ENCODE data around the gene PER2. TPM values are rescaled to one million over a fixed set of nuclear protein-coding genes. Genes with fewer than 3 reads are reported as not detected.
A peak's percentile ranks its signal among the peaks of the same experiment; 100 is the strongest.

The PER2 gene
- total and polyA plus RNA-seq, 7 experiments from 2014 or later = 7.0 to 28.6 (median 13.5) TPM

DNA sequence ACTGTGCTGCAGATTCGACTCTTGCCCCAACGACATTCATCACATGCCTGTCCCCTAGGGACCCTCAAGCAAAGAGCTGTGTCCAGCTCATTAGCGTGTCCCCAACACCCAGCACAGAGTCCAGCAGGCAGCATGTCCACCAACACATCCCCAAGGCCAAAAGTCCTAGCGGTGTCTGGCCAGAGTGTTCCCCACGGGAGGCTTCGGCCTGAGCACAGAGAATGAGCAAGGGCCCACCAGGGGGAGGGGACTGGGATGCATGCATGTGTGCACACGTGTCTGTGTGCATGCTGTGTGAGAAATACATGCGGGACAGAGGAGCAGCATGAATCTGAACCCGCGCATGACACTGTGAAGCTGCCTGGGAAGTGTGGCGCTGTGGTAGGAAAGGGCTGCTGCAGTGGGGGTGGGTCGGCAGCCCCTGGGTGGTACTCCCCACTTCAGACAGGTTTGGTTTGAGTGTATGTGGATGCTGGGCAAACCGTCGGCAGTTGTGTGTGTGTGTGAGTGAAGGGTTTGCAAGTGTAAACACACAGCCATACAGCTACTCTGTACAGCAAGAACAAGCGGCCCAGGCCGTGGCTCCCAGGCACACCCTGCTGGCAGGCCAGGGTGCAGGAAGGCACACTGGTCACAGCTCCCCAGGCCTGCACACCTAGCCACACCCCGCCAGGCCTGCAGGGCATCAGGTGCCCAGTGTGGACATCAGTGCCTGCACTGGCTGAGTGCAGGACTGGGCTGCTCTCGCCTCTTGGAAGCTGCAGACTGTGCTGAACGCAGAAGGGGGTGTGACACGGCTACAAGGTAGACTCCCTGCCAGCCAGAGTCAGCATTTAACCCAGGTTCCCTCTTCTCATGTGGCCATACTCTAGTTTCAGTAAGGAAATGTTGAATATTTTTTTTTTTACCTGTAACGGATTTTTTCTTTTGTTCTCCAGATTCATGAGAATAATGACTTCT, 29.1 kb downstream of the PER2 start:
- no peaks in the 10 kb centered on the region for H3K9me3 Mint-ChIP-seq
- Histone ChIP-seq H3K27ac (ENCODE audit: low read depth, low read length) (no peak overlapping the region), H3K9me3 (ENCODE audit: control insufficient read depth in 2 of 3, low read length in 3 of 3) (no peaks in the 10 kb centered on the region), H3K4me1 (ENCODE audit: control insufficient read depth in 2 of 2, insufficient read depth in 2 of 2, low read length in 2 of 2) (no peaks in the 10 kb centered on the region), H3K27me3 (ENCODE audit: control insufficient read depth in 2 of 2, insufficient read depth in 2 of 2, low read length in 2 of 2) (no peaks in the 10 kb centered on the region), H3K4me3 (ENCODE audit: low read length) (no peak overlapping the region), H3K36me3 (ENCODE audit: control insufficient read depth in 2 of 3, insufficient read depth in 3 of 3, low read length in 3 of 3) (peaks cover 0 to 70% (median 3%) of the 10 kb centered on the region in 3 experiments)
- H3K27ac Mint-ChIP-seq = no peak overlapping the region
- DNase-seq = no peak
- POLR2A ChIA-PET = no interaction called here
- ATAC-seq = no peak
- CTCF ChIA-PET = interaction anchor here (0.6 to 1.3 kb wide), 3 partner anchors 79 to 586 kb away, joined by 3 to 4 read pairs (median 3); no protein-coding TSS in a partner anchor
- H3K36me3 Mint-ChIP-seq = peaks cover 3 to 43% (median 14%) of the 10 kb centered on the region in 5 donors
- H3K4me1 Mint-ChIP-seq = peaks cover 6 to 19% (median 8%) of the 10 kb centered on the region in 7 donors
- no peak overlapping the region for H3K4me3 Mint-ChIP-seq
- intact Hi-C loops (cut with micrococcal nuclease) = loop anchor here in 1 of 2 donors (5.0 kb wide), 1 partner anchor 512 kb away; no protein-coding TSS in a partner anchor
- no peaks in the 10 kb centered on the region for H3K27me3 Mint-ChIP-seq

DNA sequence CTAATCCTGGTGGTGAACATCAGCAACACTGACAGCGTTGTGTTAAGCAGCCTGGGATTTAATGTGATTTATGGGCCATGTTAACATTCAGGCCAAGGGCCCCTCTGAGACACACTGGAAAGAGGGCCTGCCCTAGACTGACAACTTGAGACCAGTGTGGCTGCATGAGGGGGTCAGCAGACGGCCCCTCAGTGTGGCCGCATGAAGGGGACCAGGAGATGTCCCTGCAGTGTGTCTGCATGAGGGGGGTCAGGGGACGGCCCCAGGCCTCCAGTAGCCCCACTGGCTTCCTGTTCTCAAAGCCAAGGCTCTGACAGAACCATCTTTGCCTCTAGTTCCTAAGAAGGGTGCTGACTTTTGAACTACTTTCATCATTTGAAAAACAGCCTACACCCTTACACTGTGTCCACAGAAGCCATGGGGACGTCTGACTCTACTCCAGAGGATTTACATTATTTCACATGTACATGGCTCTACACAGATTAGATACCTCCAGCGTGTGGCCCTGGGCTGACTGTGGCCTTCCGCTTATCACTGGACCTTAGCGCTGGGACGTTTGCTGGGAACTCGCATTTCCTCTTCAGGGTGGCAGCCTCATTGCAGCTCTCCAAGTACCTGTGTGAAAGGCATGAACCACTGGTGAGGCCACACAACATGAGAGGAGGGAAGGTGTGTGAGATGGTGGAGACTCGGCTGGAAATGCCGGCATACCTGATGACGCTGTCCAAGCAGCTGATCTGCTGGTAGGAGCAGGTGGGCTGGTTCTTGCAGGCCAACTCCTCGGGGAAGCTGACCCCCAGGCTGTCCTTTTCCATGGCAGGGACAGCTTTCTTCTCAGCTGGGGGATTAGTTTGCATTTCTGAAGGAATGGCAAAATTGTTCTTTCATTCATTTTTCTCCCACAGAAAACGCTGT, 30.4 kb downstream of the PER2 start:
- Mint-ChIP-seq H3K27me3 (no peaks in the 10 kb centered on the region), H3K27ac (no peak overlapping the region), H3K36me3 (peaks cover 0 to 43% (median 14%) of the 10 kb centered on the region in 5 donors), H3K4me3 (no peak overlapping the region), H3K4me1 (peaks cover 0 to 14% (median 0%) of the 10 kb centered on the region in 7 donors), H3K9me3 (no peaks in the 10 kb centered on the region)
- Histone ChIP-seq H3K36me3 (ENCODE audit: control insufficient read depth in 2 of 3, insufficient read depth in 3 of 3, low read length in 3 of 3) (peaks cover 0 to 81% (median 3%) of the 10 kb centered on the region in 3 experiments), H3K27ac (ENCODE audit: low read depth, low read length) (no peak overlapping the region), H3K27me3 (ENCODE audit: control insufficient read depth in 2 of 2, insufficient read depth in 2 of 2, low read length in 2 of 2) (no peaks in the 10 kb centered on the region), H3K9me3 (ENCODE audit: control insufficient read depth in 2 of 3, low read length in 3 of 3) (no peaks in the 10 kb centered on the region), H3K4me3 (ENCODE audit: low read length) (no peak overlapping the region), H3K4me1 (ENCODE audit: control insufficient read depth in 2 of 2, insufficient read depth in 2 of 2, low read length in 2 of 2) (no peaks in the 10 kb centered on the region)
- no peak for DNase-seq
- POLR2A ChIA-PET = no interaction called here
- ATAC-seq = no peak
- CTCF ChIA-PET = interaction anchor here (0.6 kb wide), 1 partner anchor 30 kb away, joined by 3 read pairs; no protein-coding TSS in a partner anchor
- intact Hi-C loops (cut with micrococcal nuclease) = loop anchor here in 1 of 2 donors (2.0 kb wide), 1 partner anchor 17 kb away; the partner anchor contains the start of gene HES6

DNA sequence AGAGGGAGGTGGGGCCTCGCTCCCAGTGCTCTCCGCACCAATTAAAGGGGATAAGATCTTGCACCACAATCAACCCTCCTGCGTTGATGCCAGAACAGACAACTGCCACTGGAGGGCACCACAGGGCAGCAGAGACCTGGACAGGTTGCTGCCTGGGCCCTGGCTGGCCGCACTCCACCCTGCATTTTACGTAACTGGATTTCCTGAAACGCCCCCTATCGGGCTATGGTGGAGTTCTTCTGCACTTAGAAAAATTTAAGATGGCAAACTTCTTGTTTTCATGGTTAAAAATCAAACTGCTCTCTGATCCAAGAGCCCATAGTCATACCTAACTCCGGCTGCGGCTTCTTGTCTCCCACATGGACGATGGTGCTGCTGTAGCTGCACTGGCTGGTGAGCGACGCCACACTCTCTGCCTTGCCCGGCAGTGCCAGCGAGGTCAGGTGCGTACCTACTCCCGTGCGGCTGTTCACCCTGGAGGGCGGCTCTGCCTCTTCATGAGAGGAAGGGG, 31.8 kb downstream of the PER2 start:
- ChIA-PET POLR2A (no interaction called here), CTCF (no interaction called here)
- peaks cover 0 to 82% (median 3%) of the 10 kb centered on the region in 3 experiments for H3K36me3 ChIP-seq (ENCODE audit: control insufficient read depth in 2 of 3, insufficient read depth in 3 of 3, low read length in 3 of 3)
- ATAC-seq (peak; percentile 95), DNase-seq (peak; percentile 38 to 78 (median 66))
- H3K27ac ChIP-seq (ENCODE audit: low read depth, low read length) = no peak overlapping the region
- H3K27me3 Mint-ChIP-seq = no peaks in the 10 kb centered on the region
- H3K4me3 Mint-ChIP-seq = no peak overlapping the region
- H3K9me3 Mint-ChIP-seq = no peaks in the 10 kb centered on the region
- H3K4me1 ChIP-seq (ENCODE audit: control insufficient read depth in 2 of 2, insufficient read depth in 2 of 2, low read length in 2 of 2) = no peaks in the 10 kb centered on the region
- no peaks in the 10 kb centered on the region for H3K9me3 ChIP-seq (ENCODE audit: control insufficient read depth in 2 of 3, low read length in 3 of 3)
- peaks cover 0 to 45% (median 14%) of the 10 kb centered on the region in 5 donors for H3K36me3 Mint-ChIP-seq
- peaks cover 0 to 14% (median 0%) of the 10 kb centered on the region in 7 donors for H3K4me1 Mint-ChIP-seq
- H3K27ac Mint-ChIP-seq = peak overlapping the region in 3 of 9 donors; percentile 19 to 88 (median 28)
- H3K27me3 ChIP-seq (ENCODE audit: control insufficient read depth in 2 of 2, insufficient read depth in 2 of 2, low read length in 2 of 2) = no peaks in the 10 kb centered on the region
- intact Hi-C loops (cut with micrococcal nuclease) = loop anchor here in 1 of 2 donors (2.0 kb wide), 1 partner anchor 16 kb away; the partner anchor contains the start of gene HES6
- H3K4me3 ChIP-seq (ENCODE audit: low read length) = no peak overlapping the region

DNA sequence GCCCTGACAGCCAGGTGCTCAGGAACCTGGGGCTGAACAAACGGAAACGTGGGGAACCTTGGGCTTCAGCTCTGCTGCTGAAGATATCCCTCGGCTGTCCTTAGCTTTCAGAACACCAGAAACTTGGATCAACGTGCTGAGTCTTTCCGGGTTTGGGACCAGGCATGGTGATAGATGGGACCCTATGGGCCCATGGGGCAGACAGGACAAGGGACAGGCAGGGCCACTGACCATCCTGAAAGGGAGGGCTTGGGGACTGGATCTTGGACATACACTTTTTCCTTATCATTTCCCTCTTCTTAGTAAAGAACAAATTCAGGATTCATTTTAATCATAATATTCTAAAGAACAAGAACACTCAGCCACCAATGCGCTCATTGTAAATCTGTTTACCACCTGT, 32.3 kb downstream of the PER2 start:
- peaks cover 0 to 80% (median 3%) of the 10 kb centered on the region in 3 experiments for H3K36me3 ChIP-seq (ENCODE audit: control insufficient read depth in 2 of 3, insufficient read depth in 3 of 3, low read length in 3 of 3)
- H3K27ac Mint-ChIP-seq = peak overlapping the region in 1 of 9 donors; percentile 20
- POLR2A ChIA-PET = no interaction called here

DNA sequence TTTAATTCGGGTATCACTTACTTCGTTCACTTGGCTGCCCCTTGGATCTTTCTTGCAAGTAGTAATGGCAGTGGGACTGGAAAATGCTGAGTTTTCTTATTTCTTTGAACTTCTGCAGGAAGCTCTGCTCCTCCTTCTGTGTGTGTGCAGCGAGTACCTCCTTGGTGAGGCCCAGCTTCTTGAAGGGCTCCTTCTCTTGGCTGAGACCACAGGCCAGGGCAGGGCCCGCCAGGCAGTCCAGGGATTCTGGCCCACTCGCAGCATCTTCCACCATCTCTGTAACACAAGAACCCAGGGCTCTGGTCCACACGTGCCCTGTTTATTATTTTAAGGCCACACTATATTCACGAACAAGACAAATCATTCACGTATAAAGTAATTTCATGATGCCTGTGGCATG, 32.8 kb downstream of the PER2 start:
- no peak overlapping the region for H3K27ac ChIP-seq (ENCODE audit: low read depth, low read length)

More for the DNA sequence above, 32.3 kb downstream of the PER2 start:
- Histone ChIP-seq H3K4me1 (ENCODE audit: control insufficient read depth in 2 of 2, insufficient read depth in 2 of 2, low read length in 2 of 2) (no peaks in the 10 kb centered on the region), H3K4me3 (ENCODE audit: low read length) (no peak overlapping the region), H3K27me3 (ENCODE audit: control insufficient read depth in 2 of 2, insufficient read depth in 2 of 2, low read length in 2 of 2) (no peaks in the 10 kb centered on the region), H3K27ac (ENCODE audit: low read depth, low read length) (no peak overlapping the region), H3K9me3 (ENCODE audit: control insufficient read depth in 2 of 3, low read length in 3 of 3) (no peaks in the 10 kb centered on the region)
- H3K4me1 Mint-ChIP-seq = peaks cover 0 to 14% (median 0%) of the 10 kb centered on the region in 7 donors
- no peak for ATAC-seq
- H3K27me3 Mint-ChIP-seq = no peaks in the 10 kb centered on the region
- CTCF ChIA-PET = no interaction called here
- intact Hi-C loops (cut with micrococcal nuclease) = loop anchor here in 1 of 2 donors (2.0 kb wide), 1 partner anchor 15 kb away; the partner anchor contains the start of gene HES6
- no peak overlapping the region for H3K4me3 Mint-ChIP-seq
- DNase-seq = no peak
- H3K9me3 Mint-ChIP-seq = no peaks in the 10 kb centered on the region
- peaks cover 0 to 47% (median 14%) of the 10 kb centered on the region in 5 donors for H3K36me3 Mint-ChIP-seq

DNA sequence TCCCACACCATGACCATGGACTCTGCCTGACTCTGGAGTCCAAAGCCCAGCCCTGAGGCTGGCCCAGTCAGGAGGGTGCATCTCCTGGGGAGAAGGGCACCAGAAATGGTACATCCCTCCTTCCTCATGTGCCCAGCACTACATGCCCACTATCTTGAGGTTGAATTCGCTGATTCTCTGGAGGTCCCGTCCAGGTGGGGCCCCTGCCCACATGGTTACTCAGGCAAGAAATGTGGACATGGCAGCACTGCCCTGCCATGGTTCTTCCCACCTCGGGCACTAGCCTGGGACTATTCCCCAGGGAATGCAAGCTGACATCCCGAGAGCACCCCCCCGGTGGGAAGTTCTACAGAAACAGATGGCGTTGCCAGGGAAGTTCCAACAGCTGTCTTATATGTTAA, 33.3 kb downstream of the PER2 start:
- H3K27ac Mint-ChIP-seq = no peak overlapping the region
- peaks cover 0 to 44% (median 14%) of the 10 kb centered on the region in 5 donors for H3K36me3 Mint-ChIP-seq
- POLR2A ChIA-PET = no interaction called here
- H3K27ac ChIP-seq (ENCODE audit: low read depth, low read length) = no peak overlapping the region
- CTCF ChIA-PET = interaction anchor here (0.6 kb wide), 1 partner anchor 193 kb away, joined by 3 read pairs; no protein-coding TSS in a partner anchor
- no peak for ATAC-seq
- no peaks in the 10 kb centered on the region for H3K27me3 Mint-ChIP-seq
- intact Hi-C loops (cut with micrococcal nuclease) = no loop called here
- H3K27me3 ChIP-seq (ENCODE audit: control insufficient read depth in 2 of 2, insufficient read depth in 2 of 2, low read length in 2 of 2) = no peaks in the 10 kb centered on the region
- H3K4me3 Mint-ChIP-seq = no peak overlapping the region
- peaks cover 0 to 83% (median 3%) of the 10 kb centered on the region in 3 experiments for H3K36me3 ChIP-seq (ENCODE audit: control insufficient read depth in 2 of 3, insufficient read depth in 3 of 3, low read length in 3 of 3)
- no peak for DNase-seq
- H3K9me3 ChIP-seq (ENCODE audit: control insufficient read depth in 2 of 3, low read length in 3 of 3) = no peaks in the 10 kb centered on the region
- no peaks in the 10 kb centered on the region for H3K9me3 Mint-ChIP-seq
- H3K4me3 ChIP-seq (ENCODE audit: low read length) = no peak overlapping the region
- H3K4me1 ChIP-seq (ENCODE audit: control insufficient read depth in 2 of 2, insufficient read depth in 2 of 2, low read length in 2 of 2) = no peaks in the 10 kb centered on the region
- peaks cover 0 to 9% (median 0%) of the 10 kb centered on the region in 7 donors for H3K4me1 Mint-ChIP-seq

More for the DNA sequence above, 32.8 kb downstream of the PER2 start:
- Mint-ChIP-seq H3K4me3 (no peak overlapping the region), H3K36me3 (peaks cover 0 to 49% (median 14%) of the 10 kb centered on the region in 5 donors), H3K27ac (peak overlapping the region in 1 of 9 donors; percentile 23), H3K27me3 (no peaks in the 10 kb centered on the region), H3K9me3 (no peaks in the 10 kb centered on the region), H3K4me1 (peaks cover 0 to 14% (median 0%) of the 10 kb centered on the region in 7 donors)
- ATAC-seq = no peak
- H3K9me3 ChIP-seq (ENCODE audit: control insufficient read depth in 2 of 3, low read length in 3 of 3) = no peaks in the 10 kb centered on the region
- H3K4me1 ChIP-seq (ENCODE audit: control insufficient read depth in 2 of 2, insufficient read depth in 2 of 2, low read length in 2 of 2) = no peaks in the 10 kb centered on the region
- POLR2A ChIA-PET = no interaction called here
- no peak for DNase-seq
- CTCF ChIA-PET = interaction anchor here (0.6 kb wide), 1 partner anchor 194 kb away, joined by 3 read pairs; no protein-coding TSS in a partner anchor
- H3K4me3 ChIP-seq (ENCODE audit: low read length) = no peak overlapping the region
- H3K27me3 ChIP-seq (ENCODE audit: control insufficient read depth in 2 of 2, insufficient read depth in 2 of 2, low read length in 2 of 2) = no peaks in the 10 kb centered on the region
- peaks cover 0 to 80% (median 3%) of the 10 kb centered on the region in 3 experiments for H3K36me3 ChIP-seq (ENCODE audit: control insufficient read depth in 2 of 3, insufficient read depth in 3 of 3, low read length in 3 of 3)
- intact Hi-C loops (cut with micrococcal nuclease) = loop anchor here in 1 of 2 donors (2.0 kb wide), 1 partner anchor 15 kb away; the partner anchor contains the start of gene HES6
